Endometrial microvascular endothelial cells (primary cell): Measurements from ENCODE around the gene KRTAP10-7. TPM values are rescaled to one million over a fixed set of nuclear protein-coding genes. Genes with fewer than 3 reads are reported as not detected.
"Not testable (repeated sequence)": the region's sequence is repeated elsewhere in the genome, so short reads cannot be mapped to it uniquely, and the experiment has no call there.

Source experiments
- in situ Hi-C: cut with HindIII; loops from 2 replicates; pipeline ENCODE4 v1.10.0; 2017; ENCODE audit warnings: low sequenced_read_pairs, low pct_unique_long_range_greater_than_20kb; ENCODE audit errors: inconsistent ontology term
- total RNA-seq: library from RNA; depleted of rRNA; stranded (reverse); fragments of >200 nt; gene quantifications from one replicate; pipeline ENCODE4 v1.2.3, GENCODE V29; 2015; ENCODE audit errors: inconsistent ontology term

Gene KRTAP10-7
- total RNA-seq, 1 donor from 2014 or later: not detected

DNA sequence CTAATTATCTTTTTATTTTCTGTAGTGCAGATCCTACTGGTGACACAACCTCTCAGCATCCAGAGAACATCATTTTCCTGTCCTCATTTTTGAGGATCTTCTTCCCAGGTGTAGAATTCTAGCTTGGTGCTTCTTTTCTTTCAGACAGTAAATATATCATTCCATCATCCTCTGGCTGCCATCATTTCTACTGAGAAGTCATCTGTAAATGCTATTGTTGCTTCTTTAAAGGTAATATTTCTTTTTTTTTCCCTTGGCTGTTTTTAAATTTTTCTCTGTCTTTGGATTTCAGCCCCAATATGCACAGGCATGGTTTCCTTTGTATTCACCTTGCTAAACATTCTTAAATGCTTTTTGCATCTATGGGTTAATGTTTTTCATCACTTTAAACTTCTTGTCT is 23.2 kb downstream of the KRTAP10-7 start:
- in situ Hi-C loops: no loop called here

DNA sequence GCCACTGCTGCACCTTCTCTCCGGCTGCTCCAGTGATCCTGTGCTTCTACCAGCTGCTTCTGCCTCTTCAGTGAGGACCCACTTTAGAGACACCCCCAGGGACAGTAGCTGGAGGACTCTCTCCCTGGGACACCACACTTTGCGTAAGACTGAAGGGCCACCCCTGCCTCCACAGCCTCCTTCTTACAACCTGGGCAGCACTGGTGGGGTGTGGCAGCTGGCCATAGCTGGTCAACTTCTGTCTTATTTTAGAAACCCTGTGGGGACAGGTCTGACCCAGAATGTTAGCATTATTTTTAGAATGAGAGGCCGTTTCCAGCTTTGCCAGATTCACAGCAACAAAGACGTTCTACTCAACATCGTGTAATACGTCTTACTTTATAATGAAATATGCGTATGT is 25.4 kb downstream of the KRTAP10-7 start:
- in situ Hi-C loops: no loop called here

DNA sequence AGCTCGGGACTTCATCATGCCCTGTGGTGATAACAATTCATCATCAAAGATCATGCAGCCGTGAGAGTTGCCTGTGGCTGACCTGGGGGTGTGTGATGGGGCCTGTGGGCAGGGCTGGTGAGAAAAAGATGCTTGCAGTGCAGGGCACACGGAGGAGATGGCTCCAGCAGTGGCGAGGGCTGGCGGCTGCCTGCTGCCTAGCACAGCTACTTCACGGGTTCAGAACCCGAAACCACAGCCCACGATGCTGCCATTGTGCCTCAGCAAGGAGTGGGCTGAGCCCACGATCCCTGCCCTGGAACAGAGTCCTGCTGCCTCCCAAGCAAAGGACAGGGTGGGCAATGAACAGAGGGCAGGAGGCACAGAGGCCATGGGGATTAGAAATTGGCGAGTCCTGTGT is 25.9 kb downstream of the KRTAP10-7 start:
- in situ Hi-C loops: no loop called here

DNA sequence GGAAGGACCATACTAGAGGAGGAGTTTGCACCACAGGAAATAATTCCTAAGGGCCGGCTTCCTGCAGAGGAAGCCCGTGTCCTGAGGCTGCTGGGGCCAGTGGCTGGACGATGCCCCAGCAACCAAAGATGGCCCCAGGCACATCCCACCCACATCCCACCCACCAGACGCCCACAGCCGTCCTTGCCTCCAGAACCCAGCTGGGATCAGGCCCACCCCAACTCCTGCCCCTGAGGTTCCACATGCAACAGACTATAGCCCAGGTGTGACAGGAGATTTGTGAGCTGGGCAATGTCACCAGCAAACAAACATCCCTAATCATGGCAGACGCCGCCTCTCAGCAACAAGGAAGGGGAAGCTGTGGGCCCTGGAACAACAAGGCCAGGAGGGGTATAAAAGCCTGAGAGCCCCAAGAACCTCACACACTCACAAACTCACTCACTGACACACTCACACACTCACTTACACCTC is 26.3 kb downstream of the KRTAP10-7 start, which contains the start of gene KRTAP10-9:
Gene KRTAP10-9, plus strand, starts transcription at position 421 of the 471 bp plus-strand sequence. CDS start 79 bp downstream, outside the sequence.
- in situ Hi-C loops: no loop called here

DNA sequence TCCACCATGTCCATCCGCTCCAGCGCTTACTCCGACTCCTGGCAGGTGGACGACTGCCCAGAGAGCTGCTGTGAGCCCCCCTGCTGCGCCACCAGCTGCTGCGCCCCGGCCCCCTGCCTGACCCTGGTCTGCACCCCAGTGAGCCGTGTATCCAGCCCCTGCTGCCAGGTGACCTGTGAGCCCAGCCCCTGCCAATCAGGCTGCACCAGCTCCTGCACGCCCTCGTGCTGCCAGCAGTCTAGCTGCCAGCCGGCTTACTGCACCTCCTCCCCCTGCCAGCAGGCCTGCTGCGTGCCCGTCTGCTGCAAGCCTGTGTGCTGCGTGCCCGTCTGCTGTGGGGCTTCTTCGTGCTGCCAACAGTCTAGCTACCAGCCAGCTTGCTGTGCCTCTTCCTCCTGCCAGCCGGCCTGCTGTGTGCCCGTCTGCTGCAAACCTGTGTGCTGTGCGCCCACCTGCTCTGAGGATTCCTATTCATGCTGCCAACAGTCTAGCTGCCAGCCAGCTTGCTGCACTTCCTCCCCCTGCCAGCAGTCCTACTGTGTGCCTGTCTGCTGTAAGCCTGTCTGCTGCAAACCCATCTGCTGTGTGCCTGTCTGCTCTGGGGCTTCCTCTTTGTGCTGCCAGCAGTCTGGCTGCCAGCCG is 26.9 kb downstream of the KRTAP10-7 start:
- in situ Hi-C loops: not testable (repeated sequence)

GRCh38 chr21:44627831-44628233 is 27.4 kb downstream of the KRTAP10-7 start:
- in situ Hi-C loops: not testable (repeated sequence)

GRCh38 chr21:44628707-44629391 is 28.5 kb downstream of the KRTAP10-7 start:
- in situ Hi-C loops: no loop called here

DNA sequence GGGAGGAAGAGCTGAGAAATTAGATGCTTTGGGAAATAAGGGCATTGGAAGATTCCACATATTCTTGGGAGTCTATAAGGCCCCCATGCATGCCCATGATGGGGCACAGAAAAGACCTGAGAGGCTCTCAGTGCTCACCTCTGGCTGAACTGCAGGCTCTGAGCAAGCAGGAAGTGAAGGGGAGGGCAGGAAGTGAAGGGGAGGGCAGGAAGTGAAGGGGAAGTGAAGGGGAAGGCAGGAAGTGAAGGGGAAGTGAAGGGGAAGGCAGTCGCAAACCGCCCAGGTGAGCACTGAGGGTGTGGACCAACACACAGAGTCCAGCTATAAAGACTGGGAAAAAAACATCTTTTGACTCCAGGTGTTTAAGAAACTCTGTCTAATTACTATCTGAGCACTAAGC is 30.0 kb downstream of the KRTAP10-7 start:
- in situ Hi-C loops: no loop called here

GRCh38 chr21:44632067-44632466 is 31.7 kb downstream of the KRTAP10-7 start:
- in situ Hi-C loops: no loop called here

DNA sequence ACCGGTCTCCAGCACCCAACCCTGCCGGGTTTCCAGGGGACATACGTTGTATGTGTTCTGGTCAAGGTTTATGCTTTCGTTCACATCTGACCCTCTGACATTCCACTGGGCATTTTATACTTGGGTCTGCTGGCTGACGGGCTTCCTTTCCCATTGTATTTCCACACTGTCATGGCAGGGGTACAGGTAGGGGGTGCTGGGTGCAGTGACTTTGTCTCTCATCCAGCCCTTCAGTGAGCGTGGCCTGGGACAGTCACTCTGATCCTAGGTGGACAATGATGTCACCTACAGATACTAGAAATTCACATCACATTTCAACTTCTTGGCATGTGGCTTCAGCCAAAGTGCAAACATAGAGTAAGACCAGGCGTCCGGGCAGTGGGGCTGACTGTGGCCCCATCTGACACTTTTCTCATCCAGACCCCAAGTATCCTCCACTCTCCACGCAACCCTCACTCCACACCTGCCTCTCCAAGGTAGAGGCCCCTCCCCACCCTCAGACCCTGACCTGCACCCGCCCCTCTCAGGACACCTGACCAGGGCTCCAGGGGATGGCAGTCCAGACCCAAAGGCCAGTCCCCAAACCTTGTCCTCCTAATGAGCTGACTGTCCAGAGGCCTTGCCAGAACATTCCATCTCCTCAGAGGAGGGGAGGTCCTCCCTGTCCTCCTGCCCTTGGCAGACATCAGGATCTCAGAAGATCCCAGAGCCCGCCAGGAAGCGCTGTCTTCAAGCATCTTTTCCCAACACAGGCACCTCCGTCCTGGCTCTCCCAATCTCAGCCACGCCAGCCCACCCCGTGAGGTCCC is 36.0 kb downstream of the KRTAP10-7 start:
- in situ Hi-C loops: no loop called here

- in situ Hi-C loops: no loop called here
Measured at GRCh38 chr21:44637018-44637850, 36.8 kb downstream of the KRTAP10-7 start, which contains the start of gene KRTAP10-10. TSS of gene KRTAP10-10 (plus strand) at chr21:44637356. CDS start at chr21:44637418, 62 bp downstream.

- in situ Hi-C loops: not testable (repeated sequence)
Measured at GRCh38 chr21:44637851-44638348, 37.5 kb downstream of the KRTAP10-7 start.

DNA sequence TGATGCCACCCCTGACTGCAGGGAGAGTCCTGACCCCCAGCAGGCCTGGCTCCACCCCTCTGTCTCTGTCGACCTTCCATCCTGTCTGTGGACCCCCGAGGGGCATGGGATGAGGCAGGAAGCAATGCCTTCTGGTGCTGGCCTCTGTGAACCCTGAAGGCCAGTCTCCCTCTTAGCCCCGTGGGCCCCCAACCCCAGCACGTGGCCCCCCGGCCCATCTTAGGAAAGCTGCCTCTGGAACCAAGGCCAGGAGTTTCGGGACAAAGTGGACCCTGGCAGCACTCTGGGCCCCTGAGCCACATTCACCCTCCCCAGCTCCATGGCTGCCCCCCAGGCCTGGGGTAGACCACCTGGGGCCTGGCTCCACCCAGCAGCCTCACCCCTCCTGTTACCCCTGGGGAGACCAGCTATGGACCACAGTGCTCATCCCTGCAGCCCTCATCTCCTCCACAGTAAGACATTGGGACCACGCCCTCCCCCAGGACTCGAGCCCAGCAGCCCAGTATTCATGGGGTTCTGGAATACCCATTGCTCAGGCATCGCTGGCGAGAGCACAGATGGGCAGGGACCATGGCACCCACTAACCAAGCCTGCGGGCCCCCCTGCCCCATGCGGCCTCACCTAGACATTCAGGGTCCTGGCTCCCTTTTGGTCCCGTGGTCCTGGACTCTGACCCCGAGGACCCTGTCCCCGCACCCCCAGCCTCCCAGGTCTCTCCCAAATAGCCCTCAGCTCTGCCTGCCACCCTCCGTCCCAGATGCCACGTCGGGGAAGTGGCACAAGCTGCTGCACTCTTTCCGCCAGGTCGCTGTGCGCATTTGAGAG is 38.3 kb downstream of the KRTAP10-7 start:
- in situ Hi-C loops: not testable (repeated sequence)

GRCh38 chr21:44639331-44639655 is 38.9 kb downstream of the KRTAP10-7 start:
- in situ Hi-C loops: no loop called here

- in situ Hi-C loops: no loop called here
Measured at GRCh38 chr21:44640761-44641160, 40.4 kb downstream of the KRTAP10-7 start.

GRCh38 chr21:44643741-44644310 is 43.4 kb downstream of the KRTAP10-7 start:
- in situ Hi-C loops: no loop called here

GRCh38 chr21:44644878-44645277 is 44.5 kb downstream of the KRTAP10-7 start:
- in situ Hi-C loops: no loop called here
